ENCODE measurements around the gene RALGAPA1.

DNA sequence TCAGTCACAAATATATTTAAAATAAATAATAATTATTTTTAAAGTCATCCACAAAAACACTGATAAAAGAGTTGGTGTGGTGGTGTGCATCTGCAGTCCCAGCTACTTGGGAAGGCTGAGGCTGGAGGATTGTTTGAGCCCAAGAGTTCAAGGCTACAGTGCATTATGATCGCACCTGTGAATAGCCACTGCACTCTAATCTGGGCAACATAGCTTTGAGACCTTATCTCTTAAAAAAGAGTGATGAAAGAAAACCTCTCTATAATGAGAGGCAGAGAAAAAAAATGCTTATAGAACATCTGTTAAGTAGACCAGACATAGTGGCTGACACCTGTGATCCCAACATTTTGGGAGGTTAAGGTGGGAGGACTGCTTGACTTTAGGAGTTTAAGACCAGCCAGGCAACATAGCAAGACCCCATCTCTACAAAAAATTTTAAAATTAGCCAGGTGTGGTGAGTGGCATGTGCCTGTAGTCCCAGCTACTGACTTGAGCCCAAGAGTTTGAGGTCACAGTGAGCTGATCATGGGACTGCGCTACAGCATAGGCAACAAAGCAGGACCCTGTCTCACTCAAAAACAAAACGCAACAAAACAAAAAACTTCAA, 50.5 kb downstream of the RALGAPA1 start:
- TF ChIP-seq POLR2AphosphoS5 (IDR thresholded peaks at IDR 0.05): no peak
- TF ChIP-seq, protein P1, sequence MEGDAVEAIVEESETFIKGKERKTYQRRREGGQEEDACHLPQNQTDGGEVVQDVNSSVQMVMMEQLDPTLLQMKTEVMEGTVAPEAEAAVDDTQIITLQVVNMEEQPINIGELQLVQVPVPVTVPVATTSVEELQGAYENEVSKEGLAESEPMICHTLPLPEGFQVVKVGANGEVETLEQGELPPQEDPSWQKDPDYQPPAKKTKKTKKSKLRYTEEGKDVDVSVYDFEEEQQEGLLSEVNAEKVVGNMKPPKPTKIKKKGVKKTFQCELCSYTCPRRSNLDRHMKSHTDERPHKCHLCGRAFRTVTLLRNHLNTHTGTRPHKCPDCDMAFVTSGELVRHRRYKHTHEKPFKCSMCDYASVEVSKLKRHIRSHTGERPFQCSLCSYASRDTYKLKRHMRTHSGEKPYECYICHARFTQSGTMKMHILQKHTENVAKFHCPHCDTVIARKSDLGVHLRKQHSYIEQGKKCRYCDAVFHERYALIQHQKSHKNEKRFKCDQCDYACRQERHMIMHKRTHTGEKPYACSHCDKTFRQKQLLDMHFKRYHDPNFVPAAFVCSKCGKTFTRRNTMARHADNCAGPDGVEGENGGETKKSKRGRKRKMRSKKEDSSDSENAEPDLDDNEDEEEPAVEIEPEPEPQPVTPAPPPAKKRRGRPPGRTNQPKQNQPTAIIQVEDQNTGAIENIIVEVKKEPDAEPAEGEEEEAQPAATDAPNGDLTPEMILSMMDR (IDR thresholded peaks at IDR 0.05): no peak

All from prostate gland (tissue), 2 donors.